Panc1 (cell line): ENCODE results near the gene ZCCHC24. TPM values are rescaled to one million over a fixed set of nuclear protein-coding genes. Genes with fewer than 3 reads are reported as not detected.

ENCODE experiments used
- ATAC-seq: fragments of 200-7000 bp; cut with Tn5 transposase; 2 replicates; pipeline ENCODE4 v1.9.1; 2020; ENCODE audit warnings: mild to moderate bottlenecking, moderate library complexity
- BruUV-seq: library from RNA; stranded (reverse); fragments of 400-500 nt; replicated peaks from 2 replicates; lab custom pipeline; 2021; lab: Mats Ljungman, UMichigan
- CTCF ChIA-PET: fragments of 300-600 bp; sonication (Branson Sonifier 250); formaldehyde crosslinking; loops from one replicate; lab custom pipeline; 2022; ENCODE audit warnings: antibody characterized with exemption; lab: Charles Lee
- POLR2A ChIA-PET: fragments of 300-600 bp; sonication (Branson Sonifier 250); formaldehyde crosslinking; loops from one replicate; lab custom pipeline; 2022; ENCODE audit warnings: antibody characterized with exemption; lab: Charles Lee
- DNase-seq: peaks from one replicate; pipeline ENCODE4 v3.0.0-alpha.2; 2010; ENCODE audit warnings: low read depth, low spot score
- H3K27ac ChIP-seq: 2 replicates; pipeline ENCODE4 v1.5.1; 2011; ENCODE audit warnings: mild to moderate bottlenecking, low read length, inconsistent platforms
- H3K27me3 ChIP-seq: fragments of 200-500 bp; sonication (Bioruptor generic); 2 replicates; pipeline ENCODE4 v1.6.0; 2014; ENCODE audit warnings: low read length, inconsistent platforms; ENCODE audit not compliant: control insufficient read depth, insufficient read depth
- H3K36me3 ChIP-seq: fragments of 200-500 bp; sonication (Bioruptor generic); 2 replicates; pipeline ENCODE4 v1.5.1; 2014; ENCODE audit warnings: inconsistent platforms, mild to moderate bottlenecking, low read length, moderate library complexity; ENCODE audit not compliant: control insufficient read depth, insufficient read depth
- H3K4me1 ChIP-seq: 2 replicates; pipeline ENCODE4 v1.5.1; 2011; ENCODE audit warnings: inconsistent platforms, mild to moderate bottlenecking, low read length, moderate library complexity; ENCODE audit not compliant: control insufficient read depth, insufficient read depth
- H3K4me3 ChIP-seq, 2 experiments: 2 replicates each; pipeline ENCODE4 v1.5.1; 2011 to 2012; ENCODE audit warnings: low read depth in 2 of 2, low read length in 2 of 2, mild to moderate bottlenecking in 2 of 2, inconsistent platforms in 1 of 2, moderate library complexity in 1 of 2
- H3K9me3 ChIP-seq: fragments of 200-500 bp; sonication (Bioruptor generic); 2 replicates; pipeline ENCODE4 v1.5.1; 2014; ENCODE audit warnings: low read depth, mild to moderate bottlenecking, inconsistent platforms, low read length, moderate library complexity; ENCODE audit not compliant: control insufficient read depth, insufficient read depth
- POLR2AphosphoS5 ChIP-seq: IDR thresholded peaks from 2 replicates; pipeline ENCODE4 v1.6.1; 2012; ENCODE audit warnings: mild to moderate bottlenecking, low read depth, low read length, moderate library complexity
- REST ChIP-seq, 2 experiments: IDR thresholded peaks; 2 replicates each; pipeline ENCODE4 v1.6.1; 2011 to 2012; ENCODE audit warnings: low read depth in 2 of 2, control low read depth in 1 of 2, low read length in 1 of 2, mild to moderate bottlenecking in 1 of 2, moderate library complexity in 1 of 2; ENCODE audit not compliant: insufficient read depth in 1 of 2
- SIN3A ChIP-seq: IDR thresholded peaks from 2 replicates; pipeline ENCODE4 v1.6.1; 2012; ENCODE audit warnings: low read depth, mild to moderate bottlenecking, low read length, moderate library complexity, borderline replicate concordance; ENCODE audit not compliant: insufficient read depth
- TCF7L2 ChIP-seq: IDR thresholded peaks from 2 replicates; pipeline ENCODE4 v1.6.1; 2011; ENCODE audit warnings: mild to moderate bottlenecking, low read depth, low read length, inconsistent platforms
- in situ Hi-C: cut with HindIII; loops from 2 replicates; pipeline ENCODE4 v1.10.0; 2016; ENCODE audit warnings: low sequenced_read_pairs, low pct_unique_long_range_greater_than_20kb
- intact Hi-C: fragments of 100-400 bp; cut with micrococcal nuclease; formaldehyde crosslinking; loops from one replicate; pipeline ENCODE4 v1.10.0; 2022; ENCODE audit not compliant: unreplicated experiment
- total RNA-seq: library from RNA; stranded (reverse); gene quantifications from one replicate; pipeline ENCODE4 v1.2.1, GENCODE V29; 2021; ENCODE audit not compliant: unreplicated experiment
- TF ChIP-seq, protein P1 (sequence below): fragments of 450-650 bp; IDR thresholded peaks from 2 replicates; pipeline ENCODE4 v1.5.1; 2017; ENCODE audit warnings: mild to moderate bottlenecking

ZCCHC24 gene
- total RNA-seq, 1 experiment from 2014 or later = 7.8 TPM

GRCh38 chr10:79475877-79476276 lies 30.5 kb upstream of the ZCCHC24 start:
- POLR2A ChIA-PET = no interaction called here
- in situ Hi-C loops (no loop called here), intact Hi-C loops (no loop called here)
- no peaks in the 10 kb centered on the region for H3K36me3 ChIP-seq
- H3K27me3 ChIP-seq = peaks cover 4% of the 10 kb centered on the region; the same call in 1 of the 2 replicates
- no peak overlapping the region for H3K4me3 ChIP-seq
- CTCF ChIA-PET = no interaction called here
- ATAC-seq = no peak
- BruUV-seq = no TSS peak
- H3K27ac ChIP-seq = no peak overlapping the region
- H3K9me3 ChIP-seq = no peaks in the 10 kb centered on the region
- H3K4me1 ChIP-seq = no peaks in the 10 kb centered on the region
- DNase-seq = no peak
- TF ChIP-seq POLR2AphosphoS5 (no peak), TCF7L2 (no peak), SIN3A (no peak), REST (IDR thresholded peaks at IDR 0.05; ENCODE audit: insufficient read depth in 1 of 2, low read depth in 2 of 2, low read length in 1 of 2) (no peak)
- TF ChIP-seq, protein P1, sequence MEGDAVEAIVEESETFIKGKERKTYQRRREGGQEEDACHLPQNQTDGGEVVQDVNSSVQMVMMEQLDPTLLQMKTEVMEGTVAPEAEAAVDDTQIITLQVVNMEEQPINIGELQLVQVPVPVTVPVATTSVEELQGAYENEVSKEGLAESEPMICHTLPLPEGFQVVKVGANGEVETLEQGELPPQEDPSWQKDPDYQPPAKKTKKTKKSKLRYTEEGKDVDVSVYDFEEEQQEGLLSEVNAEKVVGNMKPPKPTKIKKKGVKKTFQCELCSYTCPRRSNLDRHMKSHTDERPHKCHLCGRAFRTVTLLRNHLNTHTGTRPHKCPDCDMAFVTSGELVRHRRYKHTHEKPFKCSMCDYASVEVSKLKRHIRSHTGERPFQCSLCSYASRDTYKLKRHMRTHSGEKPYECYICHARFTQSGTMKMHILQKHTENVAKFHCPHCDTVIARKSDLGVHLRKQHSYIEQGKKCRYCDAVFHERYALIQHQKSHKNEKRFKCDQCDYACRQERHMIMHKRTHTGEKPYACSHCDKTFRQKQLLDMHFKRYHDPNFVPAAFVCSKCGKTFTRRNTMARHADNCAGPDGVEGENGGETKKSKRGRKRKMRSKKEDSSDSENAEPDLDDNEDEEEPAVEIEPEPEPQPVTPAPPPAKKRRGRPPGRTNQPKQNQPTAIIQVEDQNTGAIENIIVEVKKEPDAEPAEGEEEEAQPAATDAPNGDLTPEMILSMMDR = no peak

DNA sequence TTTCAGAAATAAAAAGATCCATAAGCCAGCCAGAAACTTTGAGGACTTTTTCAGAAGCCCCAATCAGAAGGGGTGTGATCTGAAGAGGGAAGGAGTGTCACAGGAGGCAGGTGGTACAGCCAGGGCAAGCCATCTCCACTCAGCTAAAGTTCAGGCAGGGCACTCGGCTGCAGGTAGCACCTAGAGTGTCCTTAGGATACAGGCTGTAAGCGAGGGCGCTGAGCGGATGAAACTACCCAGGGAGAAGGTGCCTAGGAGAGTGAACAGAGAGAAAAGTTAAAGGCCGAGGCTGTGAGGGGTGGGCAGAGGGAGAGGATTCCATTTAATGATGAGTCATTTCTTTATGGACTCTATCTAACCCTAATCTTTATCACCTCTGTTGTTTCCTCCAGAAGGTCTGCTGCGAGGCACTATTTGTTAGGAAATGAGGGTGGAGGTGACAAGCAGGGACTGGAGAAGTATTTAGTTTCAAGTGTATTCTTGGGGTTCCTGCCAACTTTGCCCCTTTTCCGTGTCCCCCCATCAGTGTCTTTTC lies 29.8 kb upstream of the ZCCHC24 start:
- Histone ChIP-seq H3K27me3 (peaks cover 3% of the 10 kb centered on the region; the same call in 1 of the 2 replicates), H3K9me3 (no peaks in the 10 kb centered on the region), H3K27ac (no peak overlapping the region), H3K4me1 (no peaks in the 10 kb centered on the region), H3K36me3 (no peaks in the 10 kb centered on the region), H3K4me3 (no peak overlapping the region)
- in situ Hi-C loops (no loop called here), intact Hi-C loops (no loop called here)
- ATAC-seq (no peak), DNase-seq (no peak)
- ChIA-PET CTCF (no interaction called here), POLR2A (no interaction called here)
- no peak for TF ChIP-seq REST (IDR thresholded peaks at IDR 0.05; ENCODE audit: insufficient read depth in 1 of 2, low read depth in 2 of 2, low read length in 1 of 2)
- TF ChIP-seq SIN3A = no peak
- TF ChIP-seq, protein P1 = no peak
- TF ChIP-seq POLR2AphosphoS5 = no peak
- TF ChIP-seq TCF7L2 = no peak
- BruUV-seq = no TSS peak
